ENCODE measurements around the gene ARHGAP10. TPM values are rescaled to one million over a fixed set of nuclear protein-coding genes. Genes with fewer than 3 reads are reported as not detected.
A peak's percentile ranks its signal among the peaks of the same experiment; 100 is the strongest.

Gene ARHGAP10
- total RNA-seq, 1 experiment from 2014 or later = 4.8 TPM

DNA sequence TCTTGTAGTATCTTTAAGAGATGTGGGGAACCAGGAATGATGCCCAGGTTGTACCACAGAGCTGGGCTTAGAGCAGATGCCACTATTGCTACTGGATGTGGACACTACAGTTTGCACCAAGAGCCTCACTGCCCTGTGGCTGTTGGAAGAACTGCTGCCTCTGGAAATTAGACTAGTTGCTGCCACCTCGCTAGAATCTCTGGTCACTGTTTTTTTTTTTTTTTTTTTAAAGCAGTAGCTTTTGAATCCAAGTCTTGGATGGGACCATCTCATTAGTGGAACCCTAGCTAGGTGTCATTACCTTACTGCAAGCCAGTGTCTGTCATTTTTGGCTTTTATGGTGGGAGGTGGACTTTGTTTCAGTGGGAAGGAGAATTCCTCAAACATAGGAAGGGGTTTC, 105.5 kb downstream of the ARHGAP10 start:
- Histone ChIP-seq H3K27ac (ENCODE audit: low read depth, low read length, poor library complexity, severe bottlenecking) (no peak overlapping the region), H3K27me3 (replicated peaks; ENCODE audit: insufficient read depth, low read depth, low read length, poor library complexity) (no peaks in the 10 kb centered on the region), H3K9me3 (ENCODE audit: low read depth, low read length, poor library complexity, severe bottlenecking) (no peaks in the 10 kb centered on the region), H3K4me3 (ENCODE audit: low read depth, low read length, poor library complexity, severe bottlenecking) (no peak overlapping the region), H3K4me1 (ENCODE audit: insufficient read depth, low read length, poor library complexity, severe bottlenecking) (peaks cover 15% of the 10 kb centered on the region), H3K36me3 (ENCODE audit: insufficient read depth, low read length, poor library complexity, severe bottlenecking) (no peaks in the 10 kb centered on the region)
- POLR2A ChIA-PET (ENCODE audit: low non-redundant PET) = no interaction called here
- BruUV-seq (replicated peaks) = no TSS peak
- CTCF ChIA-PET = interaction anchor here (0.6 kb wide), 1 partner anchor 88 kb away, joined by 3 read pairs; no protein-coding TSS in a partner anchor
- intact Hi-C loops (cut with micrococcal nuclease; ENCODE audit: unreplicated experiment) = no loop called here
- TF ChIP-seq, protein P1, sequence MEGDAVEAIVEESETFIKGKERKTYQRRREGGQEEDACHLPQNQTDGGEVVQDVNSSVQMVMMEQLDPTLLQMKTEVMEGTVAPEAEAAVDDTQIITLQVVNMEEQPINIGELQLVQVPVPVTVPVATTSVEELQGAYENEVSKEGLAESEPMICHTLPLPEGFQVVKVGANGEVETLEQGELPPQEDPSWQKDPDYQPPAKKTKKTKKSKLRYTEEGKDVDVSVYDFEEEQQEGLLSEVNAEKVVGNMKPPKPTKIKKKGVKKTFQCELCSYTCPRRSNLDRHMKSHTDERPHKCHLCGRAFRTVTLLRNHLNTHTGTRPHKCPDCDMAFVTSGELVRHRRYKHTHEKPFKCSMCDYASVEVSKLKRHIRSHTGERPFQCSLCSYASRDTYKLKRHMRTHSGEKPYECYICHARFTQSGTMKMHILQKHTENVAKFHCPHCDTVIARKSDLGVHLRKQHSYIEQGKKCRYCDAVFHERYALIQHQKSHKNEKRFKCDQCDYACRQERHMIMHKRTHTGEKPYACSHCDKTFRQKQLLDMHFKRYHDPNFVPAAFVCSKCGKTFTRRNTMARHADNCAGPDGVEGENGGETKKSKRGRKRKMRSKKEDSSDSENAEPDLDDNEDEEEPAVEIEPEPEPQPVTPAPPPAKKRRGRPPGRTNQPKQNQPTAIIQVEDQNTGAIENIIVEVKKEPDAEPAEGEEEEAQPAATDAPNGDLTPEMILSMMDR (conservative IDR thresholded peaks at IDR 0.05; ENCODE audit: low read depth, low read length) = 0 out of 2 replicates have a peak, but pooled peaks have one; percentile 10
- no peak for TF ChIP-seq EZH2 (IDR thresholded peaks at IDR 0.05; ENCODE audit: borderline replicate concordance, low read depth, low read length, poor library complexity, severe bottlenecking)
- DNase-seq (ENCODE audit: low spot score) = no peak

DNA sequence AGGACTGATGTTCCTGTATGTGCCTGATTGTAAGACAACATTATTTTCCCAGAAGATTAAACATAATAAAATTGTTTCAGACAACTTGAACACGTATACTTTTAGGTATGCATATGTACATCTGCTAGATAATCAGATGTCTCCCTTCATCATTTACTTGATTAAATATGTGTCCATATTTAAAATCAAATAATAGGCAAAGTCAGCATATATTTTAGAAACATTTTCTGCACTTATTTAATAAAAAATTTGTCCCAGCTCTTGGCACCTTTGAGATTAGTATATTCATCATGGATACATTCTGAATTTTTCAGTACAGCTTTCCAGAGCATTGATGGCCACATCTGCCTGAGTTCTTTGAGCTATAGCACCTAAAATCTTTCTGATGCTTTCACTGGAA, 106.0 kb downstream of the ARHGAP10 start:
- H3K4me1 ChIP-seq (ENCODE audit: insufficient read depth, low read length, poor library complexity, severe bottlenecking) = peaks cover 19% of the 10 kb centered on the region
- no peak overlapping the region for H3K27ac ChIP-seq (ENCODE audit: low read depth, low read length, poor library complexity, severe bottlenecking)
- H3K36me3 ChIP-seq (ENCODE audit: insufficient read depth, low read length, poor library complexity, severe bottlenecking) = no peaks in the 10 kb centered on the region
- no peak for DNase-seq (ENCODE audit: low spot score)
- ChIA-PET CTCF (interaction anchor here (0.6 kb wide), 1 partner anchor 88 kb away, joined by 3 read pairs; no protein-coding TSS in a partner anchor), POLR2A (ENCODE audit: low non-redundant PET) (no interaction called here)
- no peaks in the 10 kb centered on the region for H3K27me3 ChIP-seq (replicated peaks; ENCODE audit: insufficient read depth, low read depth, low read length, poor library complexity)
- no TSS peak for BruUV-seq (replicated peaks)
- TF ChIP-seq, protein P1 (conservative IDR thresholded peaks at IDR 0.05; ENCODE audit: low read depth, low read length) = no peak
- no peak for TF ChIP-seq EZH2 (IDR thresholded peaks at IDR 0.05; ENCODE audit: borderline replicate concordance, low read depth, low read length, poor library complexity, severe bottlenecking)
- no peaks in the 10 kb centered on the region for H3K9me3 ChIP-seq (ENCODE audit: low read depth, low read length, poor library complexity, severe bottlenecking)
- intact Hi-C loops (cut with micrococcal nuclease; ENCODE audit: unreplicated experiment) = no loop called here
- no peak overlapping the region for H3K4me3 ChIP-seq (ENCODE audit: low read depth, low read length, poor library complexity, severe bottlenecking)

DNA sequence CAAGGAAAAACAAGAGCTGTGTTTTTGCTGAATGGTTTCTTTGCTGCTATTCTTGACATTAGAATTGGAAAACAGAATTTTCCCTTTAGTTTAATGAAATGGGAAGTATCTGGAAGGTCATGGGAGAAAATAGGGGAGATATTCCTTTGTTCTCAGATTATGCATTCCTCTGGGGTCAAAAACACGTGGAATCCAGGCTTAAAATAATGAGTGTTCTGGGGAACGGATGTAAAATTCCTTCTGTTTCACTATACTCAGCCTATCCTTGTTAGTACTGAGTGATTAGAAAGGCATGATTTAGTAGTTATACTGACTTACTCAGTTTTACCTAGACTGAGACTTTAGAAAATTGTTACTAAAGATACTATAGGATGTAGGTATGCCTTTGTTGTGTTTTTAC, 107.3 kb downstream of the ARHGAP10 start:
- Histone ChIP-seq H3K4me3 (ENCODE audit: low read depth, low read length, poor library complexity, severe bottlenecking) (no peak overlapping the region), H3K27ac (ENCODE audit: low read depth, low read length, poor library complexity, severe bottlenecking) (no peak overlapping the region), H3K36me3 (ENCODE audit: insufficient read depth, low read length, poor library complexity, severe bottlenecking) (no peaks in the 10 kb centered on the region), H3K27me3 (replicated peaks; ENCODE audit: insufficient read depth, low read depth, low read length, poor library complexity) (no peaks in the 10 kb centered on the region), H3K9me3 (ENCODE audit: low read depth, low read length, poor library complexity, severe bottlenecking) (no peaks in the 10 kb centered on the region), H3K4me1 (ENCODE audit: insufficient read depth, low read length, poor library complexity, severe bottlenecking) (peaks cover 22% of the 10 kb centered on the region)
- TF ChIP-seq, protein P1 (conservative IDR thresholded peaks at IDR 0.05; ENCODE audit: low read depth, low read length) = no peak
- TF ChIP-seq EZH2 (IDR thresholded peaks at IDR 0.05; ENCODE audit: borderline replicate concordance, low read depth, low read length, poor library complexity, severe bottlenecking) = no peak
- ChIA-PET POLR2A (ENCODE audit: low non-redundant PET) (no interaction called here), CTCF (no interaction called here)
- no peak for DNase-seq (ENCODE audit: low spot score)
- no TSS peak for BruUV-seq (replicated peaks)
- intact Hi-C loops (cut with micrococcal nuclease; ENCODE audit: unreplicated experiment) = no loop called here

Measured in A673 (cell line).